Ishikawa (cell line): ENCODE results near the gene METTL17.

Experiments used
- CEBPB ChIP-seq: IDR thresholded peaks from 2 replicates; pipeline ENCODE4 v1.6.1; 2012
- EP300 ChIP-seq: IDR thresholded peaks from 2 replicates; pipeline ENCODE4 v1.6.1; 2012; ENCODE audit warnings: borderline replicate concordance
- RAD21 ChIP-seq: IDR thresholded peaks from 2 replicates; pipeline ENCODE4 v1.6.1; 2012; ENCODE audit warnings: low read depth
- TAF1 ChIP-seq: IDR thresholded peaks from 2 replicates; pipeline ENCODE4 v1.6.1; 2012; ENCODE audit warnings: low read depth, mild to moderate bottlenecking
- TEAD4 ChIP-seq: IDR thresholded peaks from 2 replicates; pipeline ENCODE4 v1.6.1; 2012
- YY1 ChIP-seq: IDR thresholded peaks from 2 replicates; pipeline ENCODE4 v1.6.1; 2012; ENCODE audit warnings: low read depth
- TF ChIP-seq, protein P1 (sequence below): IDR thresholded peaks from 2 replicates; pipeline ENCODE4 v1.6.1; 2012; ENCODE audit warnings: low read depth, mild to moderate bottlenecking
- TF ChIP-seq, protein P2 (sequence below): IDR thresholded peaks from 2 replicates; pipeline ENCODE4 v1.6.1; 2012

DNA sequence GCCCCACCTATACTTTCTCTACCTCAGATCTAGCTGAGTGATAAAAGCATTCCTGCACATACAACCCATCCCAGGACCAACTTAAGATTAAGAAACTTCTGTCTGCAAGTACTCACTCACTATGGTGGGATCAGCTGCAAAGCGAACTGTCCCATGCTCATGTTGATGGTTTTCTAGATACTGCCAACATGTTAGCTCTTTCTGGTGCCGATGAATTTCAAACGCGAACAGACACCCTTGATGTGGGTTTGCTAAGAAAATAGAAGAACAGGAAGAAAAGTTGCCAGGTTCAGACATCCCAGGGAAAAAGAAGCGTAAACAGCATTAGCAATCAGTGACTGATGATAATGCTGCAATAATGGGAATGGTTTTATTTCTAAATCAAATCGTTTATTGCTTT lies 7.8 kb downstream of the METTL17 start:
- no peak for TF ChIP-seq EP300
- no peak for TF ChIP-seq YY1
- TF ChIP-seq, protein P1, sequence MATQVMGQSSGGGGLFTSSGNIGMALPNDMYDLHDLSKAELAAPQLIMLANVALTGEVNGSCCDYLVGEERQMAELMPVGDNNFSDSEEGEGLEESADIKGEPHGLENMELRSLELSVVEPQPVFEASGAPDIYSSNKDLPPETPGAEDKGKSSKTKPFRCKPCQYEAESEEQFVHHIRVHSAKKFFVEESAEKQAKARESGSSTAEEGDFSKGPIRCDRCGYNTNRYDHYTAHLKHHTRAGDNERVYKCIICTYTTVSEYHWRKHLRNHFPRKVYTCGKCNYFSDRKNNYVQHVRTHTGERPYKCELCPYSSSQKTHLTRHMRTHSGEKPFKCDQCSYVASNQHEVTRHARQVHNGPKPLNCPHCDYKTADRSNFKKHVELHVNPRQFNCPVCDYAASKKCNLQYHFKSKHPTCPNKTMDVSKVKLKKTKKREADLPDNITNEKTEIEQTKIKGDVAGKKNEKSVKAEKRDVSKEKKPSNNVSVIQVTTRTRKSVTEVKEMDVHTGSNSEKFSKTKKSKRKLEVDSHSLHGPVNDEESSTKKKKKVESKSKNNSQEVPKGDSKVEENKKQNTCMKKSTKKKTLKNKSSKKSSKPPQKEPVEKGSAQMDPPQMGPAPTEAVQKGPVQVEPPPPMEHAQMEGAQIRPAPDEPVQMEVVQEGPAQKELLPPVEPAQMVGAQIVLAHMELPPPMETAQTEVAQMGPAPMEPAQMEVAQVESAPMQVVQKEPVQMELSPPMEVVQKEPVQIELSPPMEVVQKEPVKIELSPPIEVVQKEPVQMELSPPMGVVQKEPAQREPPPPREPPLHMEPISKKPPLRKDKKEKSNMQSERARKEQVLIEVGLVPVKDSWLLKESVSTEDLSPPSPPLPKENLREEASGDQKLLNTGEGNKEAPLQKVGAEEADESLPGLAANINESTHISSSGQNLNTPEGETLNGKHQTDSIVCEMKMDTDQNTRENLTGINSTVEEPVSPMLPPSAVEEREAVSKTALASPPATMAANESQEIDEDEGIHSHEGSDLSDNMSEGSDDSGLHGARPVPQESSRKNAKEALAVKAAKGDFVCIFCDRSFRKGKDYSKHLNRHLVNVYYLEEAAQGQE = no peak
- TF ChIP-seq TEAD4 = no peak
- TF ChIP-seq RAD21 = no peak
- TF ChIP-seq TAF1 = no peak
- TF ChIP-seq, protein P2, sequence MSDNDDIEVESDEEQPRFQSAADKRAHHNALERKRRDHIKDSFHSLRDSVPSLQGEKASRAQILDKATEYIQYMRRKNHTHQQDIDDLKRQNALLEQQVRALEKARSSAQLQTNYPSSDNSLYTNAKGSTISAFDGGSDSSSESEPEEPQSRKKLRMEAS = no peak
- no peak for TF ChIP-seq CEBPB
